GM23338 (cell line): Measurements from ENCODE around the gene GATAD2A.

Experiments used
- CREB1 ChIP-seq: fragments of 250-450 bp; sonication (Bioruptor Pico); IDR thresholded peaks from 2 replicates; pipeline ENCODE4 v1.5.0; 2020; ENCODE audit warnings: low read depth, mild to moderate bottlenecking, moderate library complexity
- EZH2 ChIP-seq: fragments of 200-600 bp; sonication (generic); IDR thresholded peaks from one replicate; pipeline ENCODE4 v1.8.0; 2017; ENCODE audit warnings: antibody characterized with exemption, mild to moderate bottlenecking, low read depth; ENCODE audit not compliant: unreplicated experiment
- EZH2phosphoT487 ChIP-seq: fragments of 200-600 bp; sonication (generic); IDR thresholded peaks from one replicate; pipeline ENCODE4 v1.8.1; 2018; ENCODE audit warnings: antibody characterized with exemption; ENCODE audit not compliant: unreplicated experiment
- JUNB ChIP-seq: IDR thresholded peaks from one replicate; pipeline ENCODE4 v1.6.1; 2016; ENCODE audit warnings: antibody characterized with exemption; ENCODE audit not compliant: unreplicated experiment
- POLR2AphosphoS5 ChIP-seq: IDR thresholded peaks from 2 replicates; pipeline ENCODE4 v1.6.1; 2016; ENCODE audit warnings: antibody characterized with exemption, low read depth
- STAT1 ChIP-seq: IDR thresholded peaks from one replicate; pipeline ENCODE4 v1.6.1; 2016; ENCODE audit warnings: antibody characterized with exemption; ENCODE audit not compliant: unreplicated experiment
- ZNF114 ChIP-seq: fragments of 250-450 bp; sonication (Bioruptor Pico); IDR thresholded peaks from 2 replicates; pipeline ENCODE4 v1.5.0; 2020; ENCODE audit warnings: mild to moderate bottlenecking, moderate library complexity
- ZNF331 ChIP-seq: fragments of 250-450 bp; sonication (Bioruptor Pico); IDR thresholded peaks from 2 replicates; pipeline ENCODE4 v1.5.0; 2020; ENCODE audit warnings: low read depth, mild to moderate bottlenecking, moderate library complexity
- TF ChIP-seq, protein P1 (sequence below), 2 experiments: fragments of 200-600 bp in 1 of 2; sonication (generic) in 1 of 2; conservative IDR thresholded peaks; 2 replicates each; pipeline versions ENCODE4 v1.5.1 to v1.6.1; 2016 to 2017; ENCODE audit warnings: antibody characterized with exemption in 2 of 2, low read depth in 2 of 2, mild to moderate bottlenecking in 2 of 2, moderate library complexity in 1 of 2
- TF ChIP-seq, protein P2 (sequence below): IDR thresholded peaks from one replicate; pipeline ENCODE4 v1.6.1; 2018; ENCODE audit warnings: antibody characterized with exemption; ENCODE audit not compliant: unreplicated experiment
- TF ChIP-seq, protein P3 (sequence below): IDR thresholded peaks from 2 replicates; pipeline ENCODE4 v1.6.1; 2016; ENCODE audit warnings: antibody characterized with exemption

DNA sequence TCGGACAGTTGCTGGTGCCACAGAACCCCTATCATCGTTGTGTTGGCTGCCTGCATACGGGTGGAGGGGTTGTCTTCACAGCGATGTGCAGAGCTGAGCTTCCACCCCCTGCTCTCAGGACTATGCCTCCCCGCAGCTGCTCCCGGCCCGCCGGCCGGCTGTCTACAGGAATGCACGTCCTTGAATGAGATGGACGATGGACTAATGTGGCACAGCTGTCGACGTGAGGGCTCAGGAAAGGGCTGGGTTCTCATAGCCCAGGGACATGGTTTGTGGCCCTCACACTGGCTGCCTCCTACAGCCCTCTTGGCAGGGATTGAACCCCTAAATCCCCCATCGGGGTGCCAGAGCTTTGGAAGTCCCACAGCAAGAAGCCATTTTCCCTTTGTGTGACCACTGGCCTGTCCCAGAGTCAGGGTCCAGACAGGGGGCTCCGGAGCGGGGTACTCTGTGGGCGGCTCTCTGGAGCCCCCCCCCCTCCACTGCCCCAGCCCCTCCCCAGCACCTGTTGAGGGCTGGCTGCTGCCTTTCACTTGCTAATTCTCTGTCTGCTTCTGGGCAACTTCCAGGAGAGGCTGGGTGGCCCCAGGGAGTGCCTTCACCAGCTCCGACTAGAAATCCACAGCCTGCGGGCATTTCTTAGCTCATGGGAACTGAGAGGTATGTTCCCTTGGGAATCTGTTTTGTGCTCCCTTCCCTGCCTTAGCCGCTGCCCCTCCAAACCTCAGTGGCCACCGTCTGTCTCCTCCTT is 69.7 kb downstream of the GATAD2A start:
- TF ChIP-seq EZH2phosphoT487 (no peak), POLR2AphosphoS5 (no peak), STAT1 (no peak), EZH2 (no peak), JUNB (no peak), ZNF114 (no peak), CREB1 (CRISPR knock-in tag) (no peak), ZNF331 (no peak)
- TF ChIP-seq, protein P1, sequence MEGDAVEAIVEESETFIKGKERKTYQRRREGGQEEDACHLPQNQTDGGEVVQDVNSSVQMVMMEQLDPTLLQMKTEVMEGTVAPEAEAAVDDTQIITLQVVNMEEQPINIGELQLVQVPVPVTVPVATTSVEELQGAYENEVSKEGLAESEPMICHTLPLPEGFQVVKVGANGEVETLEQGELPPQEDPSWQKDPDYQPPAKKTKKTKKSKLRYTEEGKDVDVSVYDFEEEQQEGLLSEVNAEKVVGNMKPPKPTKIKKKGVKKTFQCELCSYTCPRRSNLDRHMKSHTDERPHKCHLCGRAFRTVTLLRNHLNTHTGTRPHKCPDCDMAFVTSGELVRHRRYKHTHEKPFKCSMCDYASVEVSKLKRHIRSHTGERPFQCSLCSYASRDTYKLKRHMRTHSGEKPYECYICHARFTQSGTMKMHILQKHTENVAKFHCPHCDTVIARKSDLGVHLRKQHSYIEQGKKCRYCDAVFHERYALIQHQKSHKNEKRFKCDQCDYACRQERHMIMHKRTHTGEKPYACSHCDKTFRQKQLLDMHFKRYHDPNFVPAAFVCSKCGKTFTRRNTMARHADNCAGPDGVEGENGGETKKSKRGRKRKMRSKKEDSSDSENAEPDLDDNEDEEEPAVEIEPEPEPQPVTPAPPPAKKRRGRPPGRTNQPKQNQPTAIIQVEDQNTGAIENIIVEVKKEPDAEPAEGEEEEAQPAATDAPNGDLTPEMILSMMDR (conservative IDR thresholded peaks at IDR 0.05; ENCODE audit: low read depth in 2 of 2), result no peak
- TF ChIP-seq, protein P2, sequence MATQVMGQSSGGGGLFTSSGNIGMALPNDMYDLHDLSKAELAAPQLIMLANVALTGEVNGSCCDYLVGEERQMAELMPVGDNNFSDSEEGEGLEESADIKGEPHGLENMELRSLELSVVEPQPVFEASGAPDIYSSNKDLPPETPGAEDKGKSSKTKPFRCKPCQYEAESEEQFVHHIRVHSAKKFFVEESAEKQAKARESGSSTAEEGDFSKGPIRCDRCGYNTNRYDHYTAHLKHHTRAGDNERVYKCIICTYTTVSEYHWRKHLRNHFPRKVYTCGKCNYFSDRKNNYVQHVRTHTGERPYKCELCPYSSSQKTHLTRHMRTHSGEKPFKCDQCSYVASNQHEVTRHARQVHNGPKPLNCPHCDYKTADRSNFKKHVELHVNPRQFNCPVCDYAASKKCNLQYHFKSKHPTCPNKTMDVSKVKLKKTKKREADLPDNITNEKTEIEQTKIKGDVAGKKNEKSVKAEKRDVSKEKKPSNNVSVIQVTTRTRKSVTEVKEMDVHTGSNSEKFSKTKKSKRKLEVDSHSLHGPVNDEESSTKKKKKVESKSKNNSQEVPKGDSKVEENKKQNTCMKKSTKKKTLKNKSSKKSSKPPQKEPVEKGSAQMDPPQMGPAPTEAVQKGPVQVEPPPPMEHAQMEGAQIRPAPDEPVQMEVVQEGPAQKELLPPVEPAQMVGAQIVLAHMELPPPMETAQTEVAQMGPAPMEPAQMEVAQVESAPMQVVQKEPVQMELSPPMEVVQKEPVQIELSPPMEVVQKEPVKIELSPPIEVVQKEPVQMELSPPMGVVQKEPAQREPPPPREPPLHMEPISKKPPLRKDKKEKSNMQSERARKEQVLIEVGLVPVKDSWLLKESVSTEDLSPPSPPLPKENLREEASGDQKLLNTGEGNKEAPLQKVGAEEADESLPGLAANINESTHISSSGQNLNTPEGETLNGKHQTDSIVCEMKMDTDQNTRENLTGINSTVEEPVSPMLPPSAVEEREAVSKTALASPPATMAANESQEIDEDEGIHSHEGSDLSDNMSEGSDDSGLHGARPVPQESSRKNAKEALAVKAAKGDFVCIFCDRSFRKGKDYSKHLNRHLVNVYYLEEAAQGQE, result no peak
- TF ChIP-seq, protein P3, sequence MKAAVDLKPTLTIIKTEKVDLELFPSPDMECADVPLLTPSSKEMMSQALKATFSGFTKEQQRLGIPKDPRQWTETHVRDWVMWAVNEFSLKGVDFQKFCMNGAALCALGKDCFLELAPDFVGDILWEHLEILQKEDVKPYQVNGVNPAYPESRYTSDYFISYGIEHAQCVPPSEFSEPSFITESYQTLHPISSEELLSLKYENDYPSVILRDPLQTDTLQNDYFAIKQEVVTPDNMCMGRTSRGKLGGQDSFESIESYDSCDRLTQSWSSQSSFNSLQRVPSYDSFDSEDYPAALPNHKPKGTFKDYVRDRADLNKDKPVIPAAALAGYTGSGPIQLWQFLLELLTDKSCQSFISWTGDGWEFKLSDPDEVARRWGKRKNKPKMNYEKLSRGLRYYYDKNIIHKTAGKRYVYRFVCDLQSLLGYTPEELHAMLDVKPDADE, result no peak
